ENCODE data around the gene RBKS.

- no peak for TF ChIP-seq REST (IDR thresholded peaks at IDR 0.05; ENCODE audit: insufficient replicate concordance, low read depth)
- no peak for TF ChIP-seq CTCF (IDR thresholded peaks at IDR 0.05; ENCODE audit: insufficient read depth, low read length)
- no peak for TF ChIP-seq POLR2AphosphoS5 (IDR thresholded peaks at IDR 0.05; ENCODE audit: low read depth)
Measured at GRCh38 chr2:27808984-27809383, 81.2 kb downstream of the RBKS start.

Data from HL-60 (cell line).